Measurements from ENCODE around the gene SUFU. TPM values are rescaled to one million over a fixed set of nuclear protein-coding genes. Genes with fewer than 3 reads are reported as not detected.

The SUFU gene
- total and polyA plus RNA-seq, 2 of the 4 experiments (the other 2 are of a cell fraction), result 2.2 to 11.0 TPM

DNA sequence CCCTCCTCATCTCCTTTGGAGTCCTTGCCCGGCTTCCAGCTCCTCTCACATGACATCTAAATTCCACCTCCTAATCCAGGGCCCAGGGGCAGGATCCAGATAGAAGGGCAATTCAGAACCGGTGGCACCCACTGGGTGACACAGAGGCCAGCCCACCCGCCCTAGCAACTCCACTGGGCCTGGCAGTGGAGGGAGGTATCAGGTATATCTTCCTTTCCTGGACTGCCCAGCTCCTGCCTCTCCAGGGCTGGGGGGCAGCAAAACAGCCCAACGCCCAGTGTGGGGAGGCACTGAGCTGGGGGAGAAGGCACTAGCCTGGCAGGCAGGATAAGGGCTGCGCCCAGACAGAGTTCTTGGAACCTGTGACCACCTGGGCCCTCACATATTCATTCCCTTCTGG, 130.1 kb downstream of the SUFU start:
- Histone ChIP-seq H2BK20ac (ENCODE audit: low read depth, low read length) (peak overlapping the region; percentile 88), H2AK9ac (replicated peaks; ENCODE audit: low read depth, low read length, poor library complexity) (peak overlapping the region; percentile 98), H4K5ac (ENCODE audit: low read depth, low read length) (peak overlapping the region; percentile 89), H3K4ac (ENCODE audit: low read depth, low read length) (peak overlapping the region; percentile 98), H4K91ac (ENCODE audit: insufficient read depth, low read depth, low read length) (peak overlapping the region; percentile 96), H3K4me3 (ENCODE audit: insufficient read depth, low read depth, low read length) (no peak overlapping the region), H2AFZ (replicated peaks; ENCODE audit: low read length, poor library complexity) (peak overlapping the region; percentile 78), H2BK120ac (ENCODE audit: low read depth, low read length) (peak overlapping the region; percentile 99), H3K9me3 (ENCODE audit: control insufficient read depth, insufficient read depth, low read length) (no peaks in the 10 kb centered on the region), H3K14ac (replicated peaks; ENCODE audit: low read depth, low read length) (peak overlapping the region; percentile 97), H3K9me1 (ENCODE audit: insufficient read depth, low read length) (peaks cover 47% of the 10 kb centered on the region), H3K79me1 (ENCODE audit: low read depth in 1 of 2, low read length in 2 of 2) (peaks cover 17 to 51% of the 10 kb centered on the region in 2 experiments), H2BK15ac (ENCODE audit: low read depth, low read length) (peak overlapping the region; percentile 98; the same call in 2 of the 3 replicates), H4K20me1 (ENCODE audit: insufficient read depth, low read length) (no peaks in the 10 kb centered on the region), H3K56ac (ENCODE audit: extremely low read depth, insufficient read depth, low read length) (peak overlapping the region; percentile 67), H3K9ac (ENCODE audit: low read depth, low read length) (peak overlapping the region; percentile 55), H3K23ac (ENCODE audit: low read depth, low read length) (peak overlapping the region; percentile 98), H2BK5ac (ENCODE audit: low read depth, low read length, poor library complexity, severe bottlenecking) (peak overlapping the region; percentile 100), H3K4me1 (ENCODE audit: control insufficient read depth, insufficient read depth, low read length) (peaks cover 58% of the 10 kb centered on the region), H4K8ac (ENCODE audit: low read depth in 2 of 2, low read length in 2 of 2) (peak overlapping the region; percentile 74 to 90), H2AK5ac (ENCODE audit: low read depth, low read length) (peak overlapping the region; percentile 99), H3K27ac (ENCODE audit: insufficient read depth, low read length) (peak overlapping the region; percentile 96), H3K27me3 (ENCODE audit: control insufficient read depth, insufficient read depth, low read length) (no peaks in the 10 kb centered on the region), H3K36me3 (ENCODE audit: control insufficient read depth, insufficient read depth, low read length) (peaks cover 2% of the 10 kb centered on the region; the same call in 1 of the 2 replicates), H3K18ac (ENCODE audit: low read depth, low read length) (peak overlapping the region; percentile 82), H3K4me2 (ENCODE audit: low read depth, low read length) (peak overlapping the region; percentile 27)
- ChIA-PET CTCF (interaction anchor here (0.8 kb wide), 1 partner anchor 45 kb away, joined by 3 read pairs; no protein-coding TSS in a partner anchor), POLR2A (ENCODE audit: unreplicated experiment) (no interaction called here)
- in situ Hi-C loops (cut with MboI; ENCODE audit: low sequenced_read_pairs), result no loop called here
- no CpG with 5 or more reads among the region's 5 CpGs for WGBS, 2 experiments (ENCODE audit: extremely low coverage in 2 of 2, insufficient read length in 1 of 2)
- intact Hi-C loops (cut with micrococcal nuclease), result no loop called here
- DNase-seq, result no peak
- dilution Hi-C loops (cut with HindIII; ENCODE audit: low sequenced_read_pairs, unreplicated experiment), result no loop called here
- no TSS peak for BruUV-seq (replicated peaks)
- TF ChIP-seq BHLHE40 (IDR thresholded peaks at IDR 0.05; ENCODE audit: low read depth, low read length) (no peak), RAD21 (IDR thresholded peaks at IDR 0.05; ENCODE audit: low read length) (no peak), POLR2A (IDR thresholded peaks at IDR 0.05; ENCODE audit: low read depth, low read length) (no peak), MAZ (IDR thresholded peaks at IDR 0.05; ENCODE audit: borderline replicate concordance, low read depth, low read length) (no peak), SMC3 (IDR thresholded peaks at IDR 0.05; ENCODE audit: low read depth, low read length) (no peak), NFE2L2 (IDR thresholded peaks at IDR 0.05; ENCODE audit: low read depth, low read length) (no peak), RCOR1 (IDR thresholded peaks at IDR 0.05; ENCODE audit: insufficient replicate concordance, low read length) (no peak), MAFK (IDR thresholded peaks at IDR 0.05; ENCODE audit: low read depth, low read length) (no peak), CHD1 (IDR thresholded peaks at IDR 0.05; ENCODE audit: low read depth, low read length) (no peak), RFX5 (IDR thresholded peaks at IDR 0.05; ENCODE audit: low read depth, low read length) (no peak), CEBPB (IDR thresholded peaks at IDR 0.05; ENCODE audit: low read depth, low read length) (no peak), FOS (IDR thresholded peaks at IDR 0.05; ENCODE audit: low read depth, low read length) (no peak), MXI1 (IDR thresholded peaks at IDR 0.05; ENCODE audit: borderline replicate concordance, low read depth, low read length) (no peak)
- TF ChIP-seq, protein P1, sequence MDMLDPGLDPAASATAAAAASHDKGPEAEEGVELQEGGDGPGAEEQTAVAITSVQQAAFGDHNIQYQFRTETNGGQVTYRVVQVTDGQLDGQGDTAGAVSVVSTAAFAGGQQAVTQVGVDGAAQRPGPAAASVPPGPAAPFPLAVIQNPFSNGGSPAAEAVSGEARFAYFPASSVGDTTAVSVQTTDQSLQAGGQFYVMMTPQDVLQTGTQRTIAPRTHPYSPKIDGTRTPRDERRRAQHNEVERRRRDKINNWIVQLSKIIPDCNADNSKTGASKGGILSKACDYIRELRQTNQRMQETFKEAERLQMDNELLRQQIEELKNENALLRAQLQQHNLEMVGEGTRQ (IDR thresholded peaks at IDR 0.05; ENCODE audit: low read depth, low read length), result no peak
- TF ChIP-seq, protein P2, sequence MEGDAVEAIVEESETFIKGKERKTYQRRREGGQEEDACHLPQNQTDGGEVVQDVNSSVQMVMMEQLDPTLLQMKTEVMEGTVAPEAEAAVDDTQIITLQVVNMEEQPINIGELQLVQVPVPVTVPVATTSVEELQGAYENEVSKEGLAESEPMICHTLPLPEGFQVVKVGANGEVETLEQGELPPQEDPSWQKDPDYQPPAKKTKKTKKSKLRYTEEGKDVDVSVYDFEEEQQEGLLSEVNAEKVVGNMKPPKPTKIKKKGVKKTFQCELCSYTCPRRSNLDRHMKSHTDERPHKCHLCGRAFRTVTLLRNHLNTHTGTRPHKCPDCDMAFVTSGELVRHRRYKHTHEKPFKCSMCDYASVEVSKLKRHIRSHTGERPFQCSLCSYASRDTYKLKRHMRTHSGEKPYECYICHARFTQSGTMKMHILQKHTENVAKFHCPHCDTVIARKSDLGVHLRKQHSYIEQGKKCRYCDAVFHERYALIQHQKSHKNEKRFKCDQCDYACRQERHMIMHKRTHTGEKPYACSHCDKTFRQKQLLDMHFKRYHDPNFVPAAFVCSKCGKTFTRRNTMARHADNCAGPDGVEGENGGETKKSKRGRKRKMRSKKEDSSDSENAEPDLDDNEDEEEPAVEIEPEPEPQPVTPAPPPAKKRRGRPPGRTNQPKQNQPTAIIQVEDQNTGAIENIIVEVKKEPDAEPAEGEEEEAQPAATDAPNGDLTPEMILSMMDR (conservative IDR thresholded peaks at IDR 0.05; ENCODE audit: low read depth, low read length), result no peak
- TF ChIP-seq, protein P3, sequence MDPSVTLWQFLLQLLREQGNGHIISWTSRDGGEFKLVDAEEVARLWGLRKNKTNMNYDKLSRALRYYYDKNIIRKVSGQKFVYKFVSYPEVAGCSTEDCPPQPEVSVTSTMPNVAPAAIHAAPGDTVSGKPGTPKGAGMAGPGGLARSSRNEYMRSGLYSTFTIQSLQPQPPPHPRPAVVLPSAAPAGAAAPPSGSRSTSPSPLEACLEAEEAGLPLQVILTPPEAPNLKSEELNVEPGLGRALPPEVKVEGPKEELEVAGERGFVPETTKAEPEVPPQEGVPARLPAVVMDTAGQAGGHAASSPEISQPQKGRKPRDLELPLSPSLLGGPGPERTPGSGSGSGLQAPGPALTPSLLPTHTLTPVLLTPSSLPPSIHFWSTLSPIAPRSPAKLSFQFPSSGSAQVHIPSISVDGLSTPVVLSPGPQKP (IDR thresholded peaks at IDR 0.05; ENCODE audit: borderline replicate concordance, low read depth, low read length), result no peak
- ATAC-seq (ENCODE audit: low read depth), result no peak

Data from IMR-90 (cell line).